Measurements from ENCODE around the gene MINDY2.

The MINDY2 gene

DNA sequence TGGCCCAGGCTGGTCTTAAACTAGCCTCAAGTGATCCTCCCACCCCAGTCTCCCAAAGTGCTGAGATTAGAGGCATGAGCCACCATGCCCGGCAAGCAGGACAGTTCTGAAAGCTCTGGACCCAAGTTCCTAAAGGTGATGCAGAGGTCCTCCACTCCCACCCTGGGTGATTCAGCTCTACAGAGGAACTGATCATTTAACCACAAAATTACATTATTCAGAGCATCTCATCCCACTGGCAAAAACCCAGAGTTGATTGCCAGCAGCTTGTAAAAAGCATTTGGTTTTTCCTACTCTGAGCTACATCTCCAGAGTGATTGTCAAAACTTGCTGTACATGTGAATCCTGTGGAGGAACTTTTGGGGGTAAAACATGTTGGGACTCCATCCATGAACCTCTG is 102.2 kb downstream of the MINDY2 start:
- TF ChIP-seq, protein P1, sequence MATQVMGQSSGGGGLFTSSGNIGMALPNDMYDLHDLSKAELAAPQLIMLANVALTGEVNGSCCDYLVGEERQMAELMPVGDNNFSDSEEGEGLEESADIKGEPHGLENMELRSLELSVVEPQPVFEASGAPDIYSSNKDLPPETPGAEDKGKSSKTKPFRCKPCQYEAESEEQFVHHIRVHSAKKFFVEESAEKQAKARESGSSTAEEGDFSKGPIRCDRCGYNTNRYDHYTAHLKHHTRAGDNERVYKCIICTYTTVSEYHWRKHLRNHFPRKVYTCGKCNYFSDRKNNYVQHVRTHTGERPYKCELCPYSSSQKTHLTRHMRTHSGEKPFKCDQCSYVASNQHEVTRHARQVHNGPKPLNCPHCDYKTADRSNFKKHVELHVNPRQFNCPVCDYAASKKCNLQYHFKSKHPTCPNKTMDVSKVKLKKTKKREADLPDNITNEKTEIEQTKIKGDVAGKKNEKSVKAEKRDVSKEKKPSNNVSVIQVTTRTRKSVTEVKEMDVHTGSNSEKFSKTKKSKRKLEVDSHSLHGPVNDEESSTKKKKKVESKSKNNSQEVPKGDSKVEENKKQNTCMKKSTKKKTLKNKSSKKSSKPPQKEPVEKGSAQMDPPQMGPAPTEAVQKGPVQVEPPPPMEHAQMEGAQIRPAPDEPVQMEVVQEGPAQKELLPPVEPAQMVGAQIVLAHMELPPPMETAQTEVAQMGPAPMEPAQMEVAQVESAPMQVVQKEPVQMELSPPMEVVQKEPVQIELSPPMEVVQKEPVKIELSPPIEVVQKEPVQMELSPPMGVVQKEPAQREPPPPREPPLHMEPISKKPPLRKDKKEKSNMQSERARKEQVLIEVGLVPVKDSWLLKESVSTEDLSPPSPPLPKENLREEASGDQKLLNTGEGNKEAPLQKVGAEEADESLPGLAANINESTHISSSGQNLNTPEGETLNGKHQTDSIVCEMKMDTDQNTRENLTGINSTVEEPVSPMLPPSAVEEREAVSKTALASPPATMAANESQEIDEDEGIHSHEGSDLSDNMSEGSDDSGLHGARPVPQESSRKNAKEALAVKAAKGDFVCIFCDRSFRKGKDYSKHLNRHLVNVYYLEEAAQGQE (IDR thresholded peaks at IDR 0.05; ENCODE audit: insufficient read depth in 1 of 2, low read depth in 2 of 2, low read length in 2 of 2) = no peak
- TF ChIP-seq POLR2AphosphoS5 (IDR thresholded peaks at IDR 0.05; ENCODE audit: low read depth, low read length) = no peak
- no peak for TF ChIP-seq TAF1 (IDR thresholded peaks at IDR 0.05; ENCODE audit: borderline replicate concordance, insufficient read depth, low read length)
- TF ChIP-seq SIN3A (IDR thresholded peaks at IDR 0.05; ENCODE audit: borderline replicate concordance, insufficient read depth, low read length) = no peak
- TF ChIP-seq FOXP2 (optimal IDR thresholded peaks at IDR 0.05; ENCODE audit: borderline replicate concordance, extremely low read depth, extremely low read length, insufficient read depth) = no peak

DNA sequence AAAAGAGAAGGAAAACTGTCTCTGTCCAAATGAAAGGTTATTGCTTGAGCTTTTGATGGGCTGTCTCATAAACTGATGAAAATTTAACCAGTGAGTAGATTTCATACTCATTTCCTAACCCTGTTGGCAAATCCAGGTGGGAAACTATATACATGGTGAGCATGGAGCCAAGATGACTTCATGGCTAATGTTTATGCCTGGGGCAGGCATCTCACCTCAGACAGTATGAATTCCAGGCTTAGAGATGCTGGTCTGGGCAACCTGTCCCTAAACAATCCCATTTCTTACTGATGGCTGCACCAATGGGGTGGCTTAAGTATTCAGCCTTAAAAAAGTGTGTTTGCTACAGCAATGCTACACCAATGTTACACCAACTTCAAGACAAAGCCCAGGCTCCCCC is 104.2 kb downstream of the MINDY2 start:
- TF ChIP-seq FOXP2 (optimal IDR thresholded peaks at IDR 0.05; ENCODE audit: borderline replicate concordance, extremely low read depth, extremely low read length, insufficient read depth) (no peak), SIN3A (IDR thresholded peaks at IDR 0.05; ENCODE audit: borderline replicate concordance, insufficient read depth, low read length) (no peak), POLR2AphosphoS5 (IDR thresholded peaks at IDR 0.05; ENCODE audit: low read depth, low read length) (no peak), TAF1 (IDR thresholded peaks at IDR 0.05; ENCODE audit: borderline replicate concordance, insufficient read depth, low read length) (no peak)
- TF ChIP-seq, protein P1 (IDR thresholded peaks at IDR 0.05; ENCODE audit: insufficient read depth in 1 of 2, low read depth in 2 of 2, low read length in 2 of 2) = no peak

DNA sequence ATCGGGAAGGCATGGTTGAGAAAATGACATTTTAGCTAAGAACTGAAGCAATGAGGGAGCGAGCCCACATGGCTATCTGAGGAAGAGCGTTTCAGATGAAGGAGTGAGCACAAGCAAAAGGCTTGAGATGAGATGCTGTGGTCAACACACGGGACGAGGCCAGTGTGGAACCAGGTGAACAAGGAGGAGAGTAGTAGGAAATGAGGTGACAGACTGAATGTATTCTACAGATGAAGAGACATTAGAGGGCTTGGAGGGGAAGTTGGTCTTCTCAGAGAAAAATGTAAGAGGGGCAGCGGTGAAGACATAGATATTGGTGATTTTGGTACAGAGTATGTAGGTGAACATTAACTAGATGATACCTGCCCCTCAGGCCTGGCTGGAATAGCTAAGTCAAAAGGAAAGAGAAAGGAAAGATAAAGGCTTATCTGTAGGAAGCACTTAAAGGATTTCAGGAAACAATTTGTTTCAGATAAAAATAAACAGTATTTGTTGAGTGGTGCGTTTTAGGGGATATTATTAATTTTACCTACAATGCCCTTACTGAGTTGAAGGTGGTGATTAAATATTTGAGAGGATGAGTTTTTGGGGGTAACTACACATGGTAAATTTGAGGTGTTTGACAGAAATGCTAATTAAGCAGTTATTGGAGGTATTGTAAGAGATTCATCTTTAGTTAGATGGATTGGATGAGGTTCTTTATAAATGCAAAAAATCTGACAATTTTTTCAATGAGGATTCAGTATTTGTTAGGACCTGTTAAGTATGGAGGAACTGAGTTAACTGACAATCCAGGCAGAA is 105.4 kb downstream of the MINDY2 start:
- no peak for TF ChIP-seq SIN3A (IDR thresholded peaks at IDR 0.05; ENCODE audit: borderline replicate concordance, insufficient read depth, low read length)
- TF ChIP-seq POLR2AphosphoS5 (IDR thresholded peaks at IDR 0.05; ENCODE audit: low read depth, low read length) = no peak
- TF ChIP-seq FOXP2 (optimal IDR thresholded peaks at IDR 0.05; ENCODE audit: borderline replicate concordance, extremely low read depth, extremely low read length, insufficient read depth) = no peak
- TF ChIP-seq TAF1 (IDR thresholded peaks at IDR 0.05; ENCODE audit: borderline replicate concordance, insufficient read depth, low read length) = no peak
- TF ChIP-seq, protein P1 (IDR thresholded peaks at IDR 0.05; ENCODE audit: insufficient read depth in 1 of 2, low read depth in 2 of 2, low read length in 2 of 2) = no peak

DNA sequence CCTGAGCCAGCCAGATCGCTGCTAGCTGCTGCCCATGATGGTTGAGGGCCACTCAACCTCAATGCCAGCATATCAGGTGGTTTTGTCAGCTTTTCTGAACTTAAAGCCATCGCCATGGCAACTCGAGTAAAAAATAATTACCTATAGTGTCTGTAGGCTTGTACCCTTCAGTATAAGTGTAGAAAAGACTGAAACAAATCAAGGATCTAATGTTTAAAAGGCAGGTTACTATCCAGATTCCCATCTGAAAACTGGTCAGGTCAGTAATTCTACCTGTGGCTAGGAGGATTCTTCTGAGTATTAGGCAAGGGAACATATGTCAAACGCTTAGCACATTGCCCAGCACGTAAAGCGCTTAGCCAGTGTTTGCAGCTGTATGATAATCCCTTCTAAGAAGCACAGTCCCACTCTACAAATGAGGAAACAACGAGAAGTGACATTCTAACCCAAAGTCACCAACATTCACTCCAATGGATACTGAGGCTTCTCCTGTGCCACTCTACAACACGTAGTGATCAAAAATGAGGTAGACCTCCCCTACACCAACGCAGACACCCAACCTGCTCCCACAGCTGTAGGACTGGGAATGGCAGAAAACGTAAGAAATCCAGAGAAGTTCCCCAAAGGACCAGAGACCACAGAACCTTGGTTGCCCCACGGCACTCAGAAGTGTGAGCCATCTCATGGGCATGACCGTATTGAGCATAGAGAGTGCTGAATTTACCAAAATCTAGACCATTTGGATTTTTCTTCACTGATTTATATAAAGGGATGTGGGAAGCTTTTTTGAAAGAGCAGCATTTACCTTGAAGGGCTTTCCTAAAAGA is 107.1 kb downstream of the MINDY2 start:
- TF ChIP-seq SIN3A (IDR thresholded peaks at IDR 0.05; ENCODE audit: borderline replicate concordance, insufficient read depth, low read length) = no peak
- TF ChIP-seq TAF1 (IDR thresholded peaks at IDR 0.05; ENCODE audit: borderline replicate concordance, insufficient read depth, low read length) = no peak

DNA sequence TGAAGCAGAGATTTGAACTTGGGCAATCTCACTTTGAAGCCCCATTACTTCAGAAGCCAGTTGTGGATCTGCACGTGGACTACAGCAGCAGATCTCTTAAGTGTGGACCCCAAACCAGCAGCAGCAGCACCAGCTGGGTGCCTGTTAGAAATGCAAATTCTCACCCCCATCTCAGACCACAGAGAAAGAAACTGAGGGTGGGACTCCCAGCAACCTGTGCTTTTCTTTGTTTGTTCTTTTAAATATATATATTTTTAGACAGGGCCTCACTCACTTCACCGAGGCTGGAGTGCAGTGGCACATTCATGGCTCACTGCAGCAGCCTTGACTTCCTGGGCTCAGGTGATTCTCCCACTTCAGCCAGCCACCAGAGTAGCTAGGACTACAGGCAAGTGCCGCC is 109.2 kb downstream of the MINDY2 start:
- TF ChIP-seq, protein P1 (IDR thresholded peaks at IDR 0.05; ENCODE audit: insufficient read depth in 1 of 2, low read depth in 2 of 2, low read length in 2 of 2) = no peak
- TF ChIP-seq TAF1 (IDR thresholded peaks at IDR 0.05; ENCODE audit: borderline replicate concordance, insufficient read depth, low read length) (no peak), FOXP2 (optimal IDR thresholded peaks at IDR 0.05; ENCODE audit: borderline replicate concordance, extremely low read depth, extremely low read length, insufficient read depth) (no peak), POLR2AphosphoS5 (IDR thresholded peaks at IDR 0.05; ENCODE audit: low read depth, low read length) (no peak), SIN3A (IDR thresholded peaks at IDR 0.05; ENCODE audit: borderline replicate concordance, insufficient read depth, low read length) (no peak)

Measured in PFSK-1 (cell line).